Astrocyte of the hippocampus (primary cell): ENCODE measurements around the gene GMPPA.
A peak's percentile ranks its signal among the peaks of the same experiment; 100 is the strongest.

ENCODE experiments used
- DNase-seq: peaks from one replicate; pipeline ENCODE4 v3.0.0; 2011; ENCODE audit warnings: low read depth, low spot score

GMPPA gene

DNA sequence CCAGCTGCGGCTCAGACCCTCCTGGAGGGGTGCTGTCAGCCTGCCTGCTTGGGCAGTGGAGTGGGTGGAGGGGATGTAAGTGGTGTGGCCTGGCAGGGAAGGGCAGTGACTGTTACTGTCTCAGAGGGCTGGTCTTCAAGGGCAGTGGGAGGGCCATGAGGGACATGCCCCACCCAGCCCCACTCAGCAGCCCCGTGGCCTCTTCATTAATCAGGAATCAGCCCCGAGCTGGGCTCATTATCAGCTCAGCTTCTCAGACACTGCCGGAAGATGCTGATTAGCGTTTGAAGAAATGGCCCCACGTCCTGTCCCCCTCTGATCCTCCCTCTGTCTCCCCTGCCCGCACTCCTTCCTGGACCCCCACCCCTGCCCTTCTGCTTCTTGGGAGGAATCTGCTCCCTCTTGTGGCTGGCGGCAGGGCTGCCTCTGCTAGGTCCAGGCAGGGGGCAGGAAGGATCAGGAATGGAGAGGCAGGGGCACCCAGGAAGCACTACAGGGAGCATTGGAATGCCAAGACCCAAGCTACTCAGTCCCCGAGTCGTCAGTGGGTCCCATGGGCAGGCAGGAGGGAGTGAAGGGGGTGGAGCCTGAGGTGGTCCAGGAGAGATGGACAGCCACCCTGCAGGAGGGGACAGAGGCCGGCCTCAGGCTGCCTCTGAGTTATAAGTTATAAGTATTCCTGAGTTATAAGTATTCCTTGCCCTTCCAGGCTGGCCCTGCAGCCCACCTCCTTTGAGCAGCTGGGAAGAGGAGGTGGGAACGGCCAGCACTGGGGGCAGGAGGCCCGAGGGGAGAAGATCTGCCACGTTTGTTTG is 22.6 kb downstream of the GMPPA start:
- peak; percentile 80 for DNase-seq

DNA sequence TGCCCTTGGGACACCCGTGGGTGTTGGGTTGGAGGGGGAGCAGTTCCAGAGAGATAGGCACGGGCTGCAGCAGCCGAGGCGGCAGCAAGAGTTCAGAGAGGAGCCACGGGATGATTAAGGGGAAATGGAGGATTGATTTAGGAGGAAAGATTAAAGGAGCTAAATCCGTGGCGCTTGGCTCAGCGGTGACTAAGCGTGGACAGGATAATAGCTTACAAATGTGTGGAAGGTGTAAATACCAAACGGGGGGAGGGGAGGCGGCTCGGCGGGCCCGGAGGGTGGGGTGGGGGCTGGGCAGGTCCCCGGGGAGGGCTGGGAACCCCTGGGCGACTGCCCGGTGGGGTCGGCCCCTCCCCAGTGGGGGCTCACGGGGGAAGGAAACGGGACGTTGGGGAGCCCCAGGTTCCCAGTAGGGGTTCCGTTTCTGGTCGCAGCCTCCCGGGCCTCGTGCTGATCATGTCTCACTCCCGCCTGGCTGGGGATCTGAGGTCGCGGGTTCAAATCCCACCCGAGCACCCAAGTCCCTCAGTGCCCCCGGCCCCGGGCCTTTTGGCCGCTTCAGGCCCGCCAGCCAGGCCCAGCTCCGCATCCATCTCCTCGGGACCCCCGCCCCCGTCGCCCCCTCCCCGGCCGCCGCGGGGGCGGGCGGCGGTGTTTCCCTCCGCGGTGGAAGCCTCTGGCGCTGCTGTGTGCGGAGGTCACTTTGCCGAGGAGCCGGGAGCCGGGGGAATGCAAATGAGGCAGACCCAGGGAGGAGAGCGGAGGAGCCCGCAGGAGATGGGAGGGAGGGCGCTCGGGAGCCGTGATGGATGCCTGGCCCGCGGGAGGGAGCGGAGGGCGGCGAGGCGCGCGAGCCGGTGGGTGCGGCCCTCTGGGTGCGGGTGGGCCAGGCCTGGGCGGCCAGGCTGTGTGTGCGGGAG is 23.7 kb downstream of the GMPPA start:
- peak; percentile 74 for DNase-seq

DNA sequence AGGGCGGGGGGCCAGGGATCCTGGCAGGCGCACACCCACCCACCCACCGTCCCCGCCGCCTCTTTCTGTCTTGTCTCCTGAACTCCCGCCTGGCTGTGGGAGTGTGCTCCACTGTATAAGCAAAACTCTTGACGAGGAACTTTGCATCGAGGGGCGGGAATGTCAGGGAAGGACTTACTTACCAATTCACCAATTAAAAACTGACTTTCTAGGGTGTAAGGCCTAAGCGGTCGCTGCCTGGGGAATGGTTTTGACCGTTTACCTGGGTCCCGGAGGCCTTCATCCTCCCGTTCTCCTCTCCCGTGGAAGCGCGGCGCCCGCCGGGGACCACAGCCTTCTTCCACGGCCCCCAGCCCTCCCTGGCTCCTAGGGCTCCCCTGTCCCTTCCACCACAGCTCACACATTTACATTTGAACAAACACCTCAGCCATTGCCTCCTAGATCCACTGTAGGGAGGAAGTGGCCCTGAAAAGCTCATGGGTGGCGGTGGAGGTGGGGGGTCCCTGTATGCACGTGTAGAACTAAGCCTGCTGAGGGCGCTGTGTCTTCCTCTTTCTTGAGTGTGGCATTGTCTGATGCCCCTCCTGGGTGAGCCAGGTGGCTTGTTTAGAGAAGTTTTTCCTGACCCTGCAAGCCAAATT is 24.5 kb downstream of the GMPPA start:
- DNase-seq: peak; percentile 18

DNA sequence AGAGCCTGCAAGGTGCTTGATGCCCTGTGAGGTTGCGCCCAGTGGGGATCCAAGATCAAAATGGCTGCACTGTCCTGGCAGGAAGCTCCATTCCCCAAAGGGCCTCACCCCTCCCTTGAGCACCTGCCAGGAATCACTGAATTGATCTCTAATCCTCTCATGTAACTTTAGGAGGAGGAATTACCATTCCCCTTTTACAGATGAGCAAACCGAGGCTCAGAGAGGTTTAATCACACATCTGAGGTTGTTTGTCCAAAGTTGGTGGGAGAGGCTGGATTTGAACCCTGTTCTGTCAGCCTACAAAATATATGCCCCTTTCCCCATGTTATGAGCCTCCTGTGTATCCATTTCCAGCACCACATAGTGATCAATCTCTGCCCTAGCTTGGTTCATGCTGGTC is 26.1 kb downstream of the GMPPA start:
- DNase-seq: no peak

DNA sequence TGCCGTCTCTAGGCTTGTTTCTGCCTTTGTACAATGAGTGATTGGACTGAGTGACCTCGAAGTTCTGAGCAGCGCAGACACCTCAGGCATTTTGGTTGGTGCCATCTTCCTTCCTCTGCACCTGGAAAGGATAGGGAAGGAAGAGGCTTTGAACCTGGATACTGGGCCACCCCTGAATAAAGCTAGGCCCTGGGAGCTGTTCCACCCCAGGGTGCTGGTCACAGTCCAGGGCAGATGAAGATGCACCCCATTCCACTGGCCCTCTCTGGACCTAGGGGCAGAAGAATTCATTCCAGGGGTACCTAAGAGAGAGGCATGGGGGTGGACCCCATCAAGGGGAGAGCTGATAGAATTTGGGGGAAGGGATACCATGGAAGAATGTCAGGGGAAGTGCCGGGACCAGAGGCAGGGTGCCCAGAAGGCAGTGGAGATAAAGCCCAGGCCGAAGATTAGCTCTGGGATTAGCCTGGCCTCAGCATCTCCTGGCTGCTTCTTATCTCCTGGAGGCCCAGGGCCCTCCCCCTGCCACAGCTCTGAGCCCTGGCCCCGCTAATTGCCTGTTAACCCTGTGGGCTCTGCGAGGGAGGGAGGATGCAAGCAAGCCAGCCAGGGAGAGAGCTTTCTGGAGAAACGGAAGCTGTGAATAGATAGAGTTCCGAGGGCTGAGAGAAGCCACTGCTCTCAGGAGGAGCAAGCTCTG is 27.0 kb downstream of the GMPPA start:
- DNase-seq: peak; percentile 39

DNA sequence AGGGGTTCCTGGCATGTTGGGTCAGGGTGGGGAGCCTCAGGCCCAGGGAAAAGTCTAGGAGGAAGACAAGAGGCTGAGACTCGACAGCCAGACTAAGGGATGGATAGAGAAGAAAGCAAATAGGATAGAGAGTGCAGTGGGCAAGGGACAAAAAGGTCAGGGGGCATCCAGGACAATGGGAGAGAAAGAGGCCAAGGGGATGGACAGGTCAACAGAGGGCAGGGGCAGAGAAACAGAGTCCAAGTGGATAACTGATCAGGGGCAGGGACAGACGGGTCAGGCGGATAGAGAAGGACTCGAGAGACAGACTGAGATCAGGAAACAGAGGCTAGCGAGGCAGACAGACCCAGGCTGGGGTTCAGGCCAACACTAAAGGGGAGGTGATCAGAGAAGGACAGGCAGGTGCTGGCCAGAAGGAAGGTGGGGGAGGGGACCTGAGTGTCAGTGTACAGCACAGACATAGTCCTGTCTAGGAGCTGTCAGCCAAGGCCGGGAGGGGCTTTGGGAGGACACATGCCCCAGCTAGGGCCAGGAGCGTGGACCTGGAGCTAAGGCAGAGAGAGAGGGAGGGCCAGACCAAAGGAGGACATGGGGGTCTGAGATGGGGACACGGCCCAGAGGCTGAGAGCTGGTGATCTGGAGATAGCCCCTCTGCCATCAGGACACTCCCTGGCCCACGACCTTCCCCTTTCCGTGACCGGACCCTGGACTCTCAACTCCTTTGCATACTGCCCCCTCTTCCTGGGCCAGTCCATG is 27.8 kb downstream of the GMPPA start:
- no peak for DNase-seq

DNA sequence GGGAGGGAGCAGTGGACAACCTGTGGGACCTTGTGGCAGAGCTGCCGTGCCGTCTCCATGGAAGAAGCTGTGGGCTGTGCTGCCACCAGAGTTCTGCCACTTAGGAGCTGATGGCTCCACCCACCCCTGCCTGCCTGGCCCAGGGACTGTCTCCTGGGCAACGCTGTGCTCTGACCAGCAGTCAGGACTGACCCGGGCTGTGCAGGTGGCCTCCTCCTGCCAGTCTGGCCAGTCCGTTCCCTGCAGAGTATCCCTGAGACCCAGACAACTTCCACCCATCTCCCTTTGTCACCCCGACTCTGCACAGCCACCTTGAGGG is 28.3 kb downstream of the GMPPA start:
- DNase-seq: no peak

DNA sequence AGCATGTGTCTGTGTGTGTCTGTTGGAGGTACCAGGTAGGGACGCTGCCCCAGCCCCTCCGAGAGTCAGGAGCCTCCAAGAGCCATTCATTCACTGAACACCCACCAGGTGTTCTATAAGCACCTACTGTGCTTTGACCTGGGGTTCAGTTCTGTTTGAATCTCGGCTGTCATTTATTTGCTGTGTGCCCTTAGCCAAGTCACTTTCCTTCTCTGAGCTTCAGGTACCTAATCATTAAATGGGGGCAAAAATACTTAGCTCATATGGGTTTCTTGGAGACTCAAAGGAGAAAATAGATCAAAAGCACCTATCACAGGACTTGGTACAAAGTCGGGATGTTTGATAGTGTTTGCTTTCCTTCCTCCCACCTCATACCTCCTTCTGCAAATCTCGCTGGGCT is 28.8 kb downstream of the GMPPA start:
- no peak for DNase-seq

DNA sequence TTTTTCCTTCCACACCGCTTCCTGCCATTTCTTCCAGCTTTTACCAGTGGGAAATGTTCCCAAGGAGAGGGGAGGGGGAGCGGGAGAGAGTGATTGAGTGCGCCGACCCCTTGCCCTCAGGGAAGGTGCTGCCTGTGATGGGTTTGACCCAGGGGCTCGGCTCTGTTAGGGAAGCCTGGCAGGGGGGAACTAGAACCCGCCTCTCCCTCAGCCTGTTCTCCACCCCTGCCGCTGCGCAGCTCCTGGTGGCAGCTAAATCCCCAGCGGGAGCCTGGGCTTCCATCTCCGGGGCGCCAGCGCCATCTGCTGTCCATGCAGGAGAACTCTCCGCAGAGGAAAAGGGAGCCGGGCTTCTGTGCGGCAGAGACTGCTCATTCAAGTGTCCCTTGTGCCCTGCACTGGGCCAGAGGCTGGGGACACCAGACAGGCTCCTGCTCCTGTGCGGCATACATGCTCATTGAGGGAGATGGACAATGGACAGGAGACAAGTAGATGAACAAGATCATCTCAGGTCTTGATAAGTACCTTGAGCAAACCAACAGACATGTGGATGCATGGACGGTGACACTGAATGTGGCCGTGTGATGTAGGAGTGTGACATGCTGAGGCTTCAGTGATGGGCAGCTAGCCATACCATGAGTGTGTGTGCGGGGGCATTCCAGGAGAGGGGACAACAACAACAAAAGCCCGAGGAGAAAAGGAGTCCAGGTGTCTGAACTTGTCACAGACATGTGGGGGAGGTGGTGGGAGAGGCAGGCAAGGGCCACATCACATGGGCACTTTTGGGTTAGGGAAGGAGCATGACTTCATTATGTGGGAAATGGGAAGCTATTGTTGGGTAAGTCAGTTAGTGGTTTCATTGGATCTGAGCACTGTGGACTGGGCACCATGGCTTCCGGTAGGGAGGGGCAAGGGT is 31.6 kb downstream of the GMPPA start:
- peak; percentile 93 for DNase-seq

DNA sequence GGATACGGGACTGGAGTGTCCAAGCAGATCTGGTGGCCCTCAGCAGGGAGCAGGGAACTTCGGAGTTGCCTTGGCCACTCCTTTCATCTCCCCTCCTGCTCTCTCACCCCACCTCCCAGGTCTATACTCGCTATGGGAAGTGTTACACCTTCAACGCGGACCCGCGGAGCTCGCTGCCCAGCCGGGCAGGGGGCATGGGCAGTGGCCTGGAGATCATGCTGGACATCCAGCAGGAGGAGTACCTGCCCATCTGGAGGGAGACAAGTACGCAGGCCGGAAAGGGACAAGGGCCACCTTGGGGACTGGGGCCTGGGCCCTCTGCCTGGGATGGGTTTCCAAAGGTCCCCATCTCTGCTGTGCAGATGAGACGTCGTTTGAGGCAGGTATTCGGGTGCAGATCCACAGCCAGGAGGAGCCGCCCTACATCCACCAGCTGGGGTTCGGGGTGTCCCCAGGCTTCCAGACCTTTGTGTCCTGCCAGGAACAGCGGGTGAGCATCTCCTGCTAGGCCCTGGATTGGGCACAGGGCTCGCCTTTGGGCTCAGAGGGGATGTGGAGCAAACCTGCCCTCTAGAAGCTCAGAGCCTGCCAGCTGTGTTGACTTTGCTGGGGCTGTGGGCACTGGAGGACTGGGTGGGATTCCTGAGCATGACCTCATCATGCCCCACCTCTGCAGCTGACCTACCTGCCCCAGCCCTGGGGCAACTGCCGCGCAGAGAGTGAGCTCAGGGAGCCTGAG is 33.1 kb downstream of the GMPPA start:
- no peak for DNase-seq

DNA sequence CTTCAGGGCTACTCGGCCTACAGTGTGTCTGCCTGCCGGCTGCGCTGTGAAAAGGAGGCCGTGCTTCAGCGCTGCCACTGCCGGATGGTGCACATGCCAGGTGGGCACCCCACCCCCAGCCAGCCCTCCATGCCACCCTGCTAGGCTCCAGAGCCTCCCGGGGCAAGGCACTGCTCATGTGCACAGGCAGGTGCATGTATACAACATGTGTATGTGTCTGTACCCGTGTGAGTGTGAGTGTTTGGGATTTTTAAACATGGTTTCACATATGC is 33.6 kb downstream of the GMPPA start:
- no peak for DNase-seq

DNA sequence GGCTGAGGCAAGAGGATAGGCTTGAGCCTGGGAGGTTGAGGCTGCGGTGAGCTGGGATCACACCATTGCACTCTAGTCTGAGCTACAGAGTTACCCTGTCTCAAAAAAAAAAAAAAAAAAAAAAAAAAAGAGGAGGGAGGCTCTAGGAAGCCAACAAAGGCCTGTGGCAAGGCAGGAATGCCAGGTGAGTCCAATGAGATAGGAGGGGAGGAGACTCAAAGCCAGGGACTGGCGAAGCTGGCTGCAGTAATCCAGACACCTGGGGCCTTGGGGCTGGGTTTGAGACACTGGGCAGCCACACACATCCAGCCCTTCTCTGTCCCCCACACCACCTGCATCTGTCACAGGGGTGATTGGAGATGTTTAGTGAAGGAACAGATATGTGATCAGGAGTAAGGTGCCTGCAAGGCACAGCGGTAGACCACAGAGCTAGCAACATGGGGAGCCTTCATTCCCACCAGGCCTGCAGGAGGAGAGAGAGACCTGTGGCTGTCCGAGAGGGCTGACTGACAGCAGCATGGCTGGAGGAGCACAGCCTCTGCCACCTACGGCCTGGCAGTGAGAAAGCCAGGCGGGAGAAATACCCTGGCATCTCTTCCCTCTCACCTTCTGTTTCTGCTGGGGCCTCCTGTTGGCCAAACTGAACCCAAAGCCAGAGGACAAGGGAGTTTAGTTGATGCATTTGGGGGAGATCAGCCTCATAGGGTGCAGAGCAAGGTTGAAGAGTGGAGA is 35.4 kb downstream of the GMPPA start:
- DNase-seq: no peak

DNA sequence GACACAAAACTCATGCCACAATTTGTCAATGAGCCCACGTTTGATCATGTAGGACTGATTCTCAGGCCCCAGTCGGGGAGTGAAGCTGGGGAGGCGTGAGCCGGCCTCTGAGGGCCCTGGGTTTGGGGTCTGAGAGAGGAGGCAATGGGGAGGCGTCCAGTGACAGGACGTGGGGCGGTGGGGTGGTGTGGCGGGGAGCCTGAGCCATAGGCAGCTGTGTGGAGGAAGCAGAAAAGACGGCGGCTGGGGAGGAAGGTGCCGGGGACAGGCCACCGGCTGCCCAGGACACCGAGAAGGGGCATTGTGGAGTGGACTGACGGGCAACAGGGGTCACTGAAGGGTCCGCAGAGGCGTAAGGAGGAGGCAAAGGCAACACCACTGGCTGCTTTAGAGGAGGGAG is 37.7 kb downstream of the GMPPA start:
- no peak for DNase-seq

DNA sequence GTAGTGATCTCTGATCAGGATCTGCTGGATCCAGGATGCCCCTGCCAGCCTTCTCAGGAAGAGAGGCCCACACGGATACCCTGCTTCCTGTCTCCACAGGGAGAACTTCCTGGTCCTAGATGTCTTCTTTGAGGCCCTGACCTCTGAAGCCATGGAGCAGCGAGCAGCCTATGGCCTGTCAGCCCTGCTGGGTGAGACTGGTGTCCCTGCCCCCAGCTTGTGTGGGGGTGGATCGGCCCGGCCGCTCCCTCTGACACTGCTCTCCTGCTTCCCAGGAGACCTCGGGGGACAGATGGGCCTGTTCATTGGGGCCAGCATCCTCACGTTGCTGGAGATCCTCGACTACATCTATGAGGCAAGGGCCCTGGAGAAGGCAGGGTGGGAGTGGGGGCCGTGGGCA is 38.3 kb downstream of the GMPPA start:
- DNase-seq: no peak

DNA sequence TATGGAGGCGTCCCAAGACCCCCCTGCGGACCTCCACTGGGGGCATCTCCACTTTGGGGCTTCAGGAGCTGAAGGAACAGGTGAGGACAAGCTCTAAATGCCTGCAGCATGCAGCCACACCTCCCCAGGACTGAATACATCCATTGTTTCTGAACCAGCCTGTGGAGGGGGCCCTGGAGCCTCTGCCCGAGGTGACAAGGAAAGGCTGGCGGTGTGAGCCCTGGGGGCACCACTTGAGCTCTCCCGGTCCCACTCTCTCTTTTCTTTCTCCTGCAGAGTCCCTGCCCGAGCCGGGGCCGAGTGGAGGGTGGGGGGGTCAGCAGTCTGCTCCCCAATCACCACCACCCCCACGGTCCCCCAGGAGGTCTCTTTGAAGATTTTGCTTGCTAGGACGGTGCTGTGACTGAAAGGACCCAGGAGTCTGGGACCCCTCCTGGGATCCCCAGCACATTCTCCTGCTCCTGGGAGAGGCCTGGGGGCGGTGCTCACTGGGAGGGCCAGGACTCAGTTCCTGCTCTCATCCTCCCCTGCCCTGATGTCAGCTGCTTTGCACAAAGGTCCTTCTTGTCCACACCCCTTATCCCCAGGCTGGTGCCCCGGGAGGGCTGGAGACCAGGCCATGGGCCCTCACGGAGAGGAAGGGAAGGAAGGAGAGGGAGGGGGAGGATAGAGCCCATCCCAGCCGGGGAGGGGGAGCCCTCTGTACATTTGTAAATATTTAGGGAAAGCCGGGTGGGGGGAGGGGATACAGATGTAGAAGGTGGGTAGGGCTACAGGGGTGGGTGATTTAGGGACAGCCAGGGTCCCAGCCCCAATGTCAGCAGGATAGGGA is 39.2 kb downstream of the GMPPA start:
- peak; percentile 37 for DNase-seq

DNA sequence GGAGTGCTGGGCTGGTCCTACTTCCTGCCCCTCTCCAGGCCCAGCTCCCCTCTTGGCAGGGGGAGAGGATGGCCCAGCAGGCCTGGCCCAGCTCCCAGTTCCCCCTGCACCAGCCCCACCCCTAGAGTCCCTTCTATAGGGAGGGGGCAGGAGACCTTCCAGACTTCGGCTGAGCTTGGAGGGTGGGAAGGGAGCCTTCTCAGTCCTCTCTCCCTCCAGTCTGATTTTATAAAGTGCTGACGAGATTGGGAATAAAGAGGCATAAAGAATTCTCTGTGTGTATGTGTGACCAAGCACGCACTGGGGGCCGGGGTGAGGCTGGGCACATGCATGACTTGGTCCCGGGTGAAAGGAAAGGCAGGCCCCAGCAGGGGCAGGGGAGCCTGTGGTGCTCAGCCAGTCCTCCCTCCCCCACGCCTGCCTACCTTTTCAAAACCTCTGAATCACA is 39.8 kb downstream of the GMPPA start:
- DNase-seq: peak; percentile 81

DNA sequence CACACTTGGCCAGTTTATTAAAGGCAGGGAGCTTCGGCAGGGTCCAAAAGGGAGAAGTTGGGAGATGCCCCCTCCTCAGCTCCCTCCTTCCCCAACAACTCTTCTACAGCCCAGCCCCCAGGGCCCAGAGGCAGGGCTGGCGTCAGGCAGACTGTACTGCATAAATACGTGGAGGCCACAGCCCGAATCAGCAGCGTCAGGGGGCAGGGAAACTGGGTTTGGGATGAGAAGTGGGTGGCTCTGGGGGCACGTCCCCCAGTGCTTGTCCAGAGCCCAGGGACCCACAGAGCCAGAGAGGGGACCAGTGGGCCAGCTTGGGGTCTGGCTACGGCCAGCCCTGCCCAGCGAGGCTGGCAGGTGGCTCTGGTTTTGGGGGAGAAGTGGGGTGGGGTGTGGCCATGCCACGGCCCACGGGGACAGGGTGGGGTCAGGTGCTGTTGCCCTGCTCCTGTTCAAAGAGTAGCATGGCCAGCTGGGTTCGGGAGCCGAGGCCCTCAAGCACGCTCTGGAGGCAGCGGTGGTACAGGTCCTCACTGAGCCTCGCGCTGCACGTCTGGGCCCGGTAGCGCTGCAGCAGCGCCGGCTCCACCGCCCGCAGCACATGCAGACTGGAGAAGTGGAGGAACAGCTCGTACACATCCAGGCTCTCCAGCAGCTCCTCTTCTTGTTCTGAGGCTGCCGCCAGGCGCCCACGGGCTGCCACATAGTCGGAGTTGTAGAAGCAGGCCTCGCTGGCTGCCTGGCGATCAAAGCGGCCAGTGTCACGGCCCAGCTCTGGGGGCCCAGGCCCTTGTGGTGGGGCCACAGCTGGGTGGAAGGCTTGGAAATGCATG is 40.5 kb downstream of the GMPPA start:
- no peak for DNase-seq
